Neuronal stem cell (in vitro differentiated cells): ENCODE measurements around the gene RALA.

Experiments
- DNase-seq: peaks from one replicate; pipeline ENCODE4 v3.0.0-alpha.2; 2013; ENCODE audit warnings: low spot score
- H2AFZ ChIP-seq: one replicate; pipeline ENCODE4 v1.6.1; 2013; ENCODE audit warnings: mild to moderate bottlenecking, low read length, inconsistent platforms
- H2AK5ac ChIP-seq: 2 replicates; pipeline ENCODE4 v1.6.1; 2013; ENCODE audit warnings: low read depth, mild to moderate bottlenecking, inconsistent platforms, low read length, moderate library complexity, mixed read lengths
- H2BK120ac ChIP-seq: 2 replicates; pipeline ENCODE4 v1.6.1; 2013; ENCODE audit warnings: low read depth, mild to moderate bottlenecking, inconsistent platforms, low read length, moderate library complexity, mixed read lengths
- H2BK12ac ChIP-seq: one replicate; pipeline ENCODE4 v1.6.1; 2013; ENCODE audit warnings: low read length, inconsistent platforms
- H2BK15ac ChIP-seq: 2 replicates; pipeline ENCODE4 v1.6.1; 2013; ENCODE audit warnings: mild to moderate bottlenecking, low read length, inconsistent platforms, mixed read lengths
- H2BK5ac ChIP-seq: one replicate; pipeline ENCODE4 v1.6.1; 2013; ENCODE audit warnings: inconsistent platforms, mild to moderate bottlenecking, low read length, moderate library complexity
- H3K14ac ChIP-seq: one replicate; pipeline ENCODE4 v1.6.1; 2013; ENCODE audit warnings: low read length, inconsistent platforms
- H3K18ac ChIP-seq: 2 replicates; pipeline ENCODE4 v1.6.1; 2013; ENCODE audit warnings: low read length, inconsistent platforms
- H3K23ac ChIP-seq: 2 replicates; pipeline ENCODE4 v1.6.1; 2013; ENCODE audit warnings: low read depth, mild to moderate bottlenecking, mixed read lengths, low read length, inconsistent platforms; ENCODE audit not compliant: poor library complexity
- H3K27ac ChIP-seq: replicated peaks from 3 replicates; pipeline ENCODE4 v1.5.1; 2013; ENCODE audit warnings: low read length, inconsistent platforms
- H3K27me3 ChIP-seq, 3 experiments: 2 replicates each; pipeline ENCODE4 v1.6.1; 2013; ENCODE audit warnings: low read length in 3 of 3, mild to moderate bottlenecking in 2 of 3, inconsistent platforms in 1 of 3, low read depth in 1 of 3, mixed read lengths in 1 of 3, moderate library complexity in 1 of 3; ENCODE audit not compliant: control insufficient read depth in 3 of 3, insufficient read depth in 3 of 3
- H3K36me3 ChIP-seq, 2 donors: replicated peaks in 1 of 2; 2 replicates each; pipeline ENCODE4 v1.6.1; 2013; ENCODE audit warnings: low read length in 2 of 2; ENCODE audit not compliant: control insufficient read depth in 2 of 2, insufficient read depth in 2 of 2
- H3K4ac ChIP-seq: 2 replicates; pipeline ENCODE4 v1.6.1; 2013; ENCODE audit warnings: inconsistent platforms, mild to moderate bottlenecking, low read length, moderate library complexity
- H3K4me1 ChIP-seq, 2 donors: 1 replicate in 1 of 2; 2 replicates in 1 of 2; pipeline ENCODE4 v1.6.1; 2013; ENCODE audit warnings: low read length in 2 of 2, low read depth in 1 of 2; ENCODE audit not compliant: control insufficient read depth in 2 of 2, insufficient read depth in 1 of 2
- H3K4me2 ChIP-seq: one replicate; pipeline ENCODE4 v1.6.1; 2013; ENCODE audit warnings: mild to moderate bottlenecking, low read length, inconsistent platforms; ENCODE audit not compliant: insufficient read depth, poor library complexity, severe bottlenecking
- H3K4me3 ChIP-seq, 2 donors: 2 replicates each; pipeline ENCODE4 v1.5.1; 2013; ENCODE audit warnings: low read length in 2 of 2, mild to moderate bottlenecking in 2 of 2, inconsistent platforms in 1 of 2, moderate library complexity in 1 of 2
- H3K79me1 ChIP-seq: one replicate; pipeline ENCODE4 v1.6.1; 2013; ENCODE audit warnings: low read depth, mild to moderate bottlenecking, inconsistent platforms, low read length, moderate library complexity
- H3K9ac ChIP-seq: one replicate; pipeline ENCODE4 v1.6.1; 2013; ENCODE audit warnings: mild to moderate bottlenecking, low read depth, low read length, inconsistent platforms; ENCODE audit not compliant: poor library complexity
- H3K9me3 ChIP-seq, 2 donors: replicated peaks in 1 of 2; 2 replicates each; pipeline versions ENCODE3 to v1.6.1; 2013; ENCODE audit warnings: low read length in 2 of 2, mild to moderate bottlenecking in 2 of 2, inconsistent platforms in 1 of 2, low read depth in 1 of 2, mixed read lengths in 1 of 2, moderate library complexity in 1 of 2; ENCODE audit not compliant: control insufficient read depth in 2 of 2, insufficient read depth in 1 of 2
- H4K8ac ChIP-seq: one replicate; pipeline ENCODE4 v1.6.1; 2013; ENCODE audit warnings: low read depth, mild to moderate bottlenecking, inconsistent platforms, low read length, moderate library complexity
- H4K91ac ChIP-seq: one replicate; pipeline ENCODE4 v1.6.1; 2013; ENCODE audit warnings: low read length, low read depth, mild to moderate bottlenecking, inconsistent platforms; ENCODE audit not compliant: poor library complexity
- WGBS, 2 donors: extraction: QIAGEN DNeasy Blood & Tissue Kit; methylation state at CpG; one replicate each; pipeline ENCODE4 v1.1.7; 2013; ENCODE audit warnings: missing lambda C conversion rate in 2 of 2, mixed read lengths in 1 of 2; ENCODE audit not compliant: insufficient read length in 2 of 2, insufficient replicate concordance in 1 of 2; ENCODE audit errors: extremely low coverage in 2 of 2; 5-methylcytosine and 5-hydroxymethylcytosine counted together

The RALA gene

GRCh38 chr7:39624442-39624807, 1.1 kb downstream of the RALA start:
- Histone ChIP-seq H3K4ac (no peak overlapping the region), H4K91ac (no peak overlapping the region), H3K27me3 (no peaks in the 10 kb centered on the region), H2AFZ (peak overlapping the region; percentile 87), H3K79me1 (peaks cover 3% of the 10 kb centered on the region), H4K8ac (no peak overlapping the region), H2AK5ac (no peak overlapping the region), H3K4me1 (peaks cover 4 to 15% of the 10 kb centered on the region in 2 donors), H2BK15ac (no peak overlapping the region), H2BK12ac (no peak overlapping the region), H3K23ac (no peak overlapping the region), H3K14ac (no peak overlapping the region), H3K4me3 (peak overlapping the region; percentile 65 to 96), H3K18ac (no peak overlapping the region), H3K36me3 (no peaks in the 10 kb centered on the region), H3K27ac (no peak overlapping the region), H2BK5ac (no peak overlapping the region), H2BK120ac (no peak overlapping the region), H3K4me2 (peak overlapping the region; percentile 69), H3K9ac (no peak overlapping the region), H3K9me3 (no peaks in the 10 kb centered on the region)
- no peak for DNase-seq
- no CpG with 5 or more reads among the region's 7 CpGs for WGBS, 2 donors

GRCh38 chr7:39624935-39625694, 1.7 kb downstream of the RALA start:
- no peak overlapping the region for H3K18ac ChIP-seq
- peak overlapping the region in 1 of 2 donors; percentile 65 for H3K4me3 ChIP-seq
- no peak overlapping the region for H4K91ac ChIP-seq
- H3K4me1 ChIP-seq, result peaks cover 4 to 15% of the 10 kb centered on the region in 2 donors
- no peak overlapping the region for H2BK15ac ChIP-seq
- H3K27ac ChIP-seq, result no peak overlapping the region
- H3K4me2 ChIP-seq, result no peak overlapping the region
- H3K36me3 ChIP-seq, result peaks cover 0 to 3% of the 10 kb centered on the region in 2 donors
- no peak for DNase-seq
- no peak overlapping the region for H2AFZ ChIP-seq
- no peak overlapping the region for H2BK120ac ChIP-seq
- no peaks in the 10 kb centered on the region for H3K27me3 ChIP-seq
- no peak overlapping the region for H3K14ac ChIP-seq
- H2AK5ac ChIP-seq, result no peak overlapping the region
- H2BK12ac ChIP-seq, result no peak overlapping the region
- H4K8ac ChIP-seq, result no peak overlapping the region
- H3K4ac ChIP-seq, result no peak overlapping the region
- H3K9me3 ChIP-seq, result peaks cover 0 to 3% of the 10 kb centered on the region in 2 donors
- peaks cover 3% of the 10 kb centered on the region for H3K79me1 ChIP-seq
- WGBS, 2 donors, result no CpG with 5 or more reads among the region's 5 CpGs
- no peak overlapping the region for H3K23ac ChIP-seq
- no peak overlapping the region for H2BK5ac ChIP-seq
- no peak overlapping the region for H3K9ac ChIP-seq

- Histone ChIP-seq H3K27ac (no peak overlapping the region), H3K9me3 (peaks cover 0 to 15% of the 10 kb centered on the region in 2 donors), H2BK12ac (no peak overlapping the region), H2BK5ac (no peak overlapping the region), H4K91ac (no peak overlapping the region), H2AFZ (no peak overlapping the region), H3K79me1 (peaks cover 5% of the 10 kb centered on the region), H3K27me3 (no peaks in the 10 kb centered on the region), H3K4ac (no peak overlapping the region), H3K14ac (no peak overlapping the region), H3K23ac (no peak overlapping the region), H4K8ac (no peak overlapping the region), H3K4me1 (peaks cover 0 to 2% of the 10 kb centered on the region in 2 donors), H2AK5ac (no peak overlapping the region), H3K9ac (no peak overlapping the region), H3K4me3 (no peak overlapping the region), H3K18ac (no peak overlapping the region), H3K4me2 (no peak overlapping the region), H2BK15ac (no peak overlapping the region), H3K36me3 (peaks cover 4 to 59% of the 10 kb centered on the region in 2 donors), H2BK120ac (no peak overlapping the region)
- no peak for DNase-seq
- no CpG with 5 or more reads among the region's 8 CpGs for WGBS, 2 donors
These were observed 8.4 kb downstream of the RALA start for GRCh38 chr7:39631736-39632308.

- no peak for DNase-seq
- H3K9ac ChIP-seq, result no peak overlapping the region
- H3K4ac ChIP-seq, result no peak overlapping the region
- H3K9me3 ChIP-seq, result peaks cover 0 to 16% of the 10 kb centered on the region in 2 donors
- no peak overlapping the region for H3K18ac ChIP-seq
- H4K8ac ChIP-seq, result no peak overlapping the region
- no peak overlapping the region for H2BK5ac ChIP-seq
- no peak overlapping the region for H3K14ac ChIP-seq
- no peak overlapping the region for H4K91ac ChIP-seq
- peaks cover 4 to 64% of the 10 kb centered on the region in 2 donors for H3K36me3 ChIP-seq
- H2AFZ ChIP-seq, result no peak overlapping the region
- no peak overlapping the region for H2BK120ac ChIP-seq
- H3K27me3 ChIP-seq, result no peaks in the 10 kb centered on the region
- H3K27ac ChIP-seq, result no peak overlapping the region
- no CpG with 5 or more reads among the region's 3 CpGs for WGBS, 2 donors
- H2BK12ac ChIP-seq, result no peak overlapping the region
- no peak overlapping the region for H3K4me2 ChIP-seq
- H3K23ac ChIP-seq, result no peak overlapping the region
- H3K4me3 ChIP-seq, result no peak overlapping the region
- H3K4me1 ChIP-seq, result no peaks in the 10 kb centered on the region
- H3K79me1 ChIP-seq, result peaks cover 5% of the 10 kb centered on the region
- H2AK5ac ChIP-seq, result no peak overlapping the region
- no peak overlapping the region for H2BK15ac ChIP-seq
These were observed 10.4 kb downstream of the RALA start for GRCh38 chr7:39633563-39634477.
